K562 (cell line): Measurements from ENCODE around the gene PRPF6. TPM values are rescaled to one million over a fixed set of nuclear protein-coding genes. Genes with fewer than 3 reads are reported as not detected.
A peak's percentile ranks its signal among the peaks of the same experiment; 100 is the strongest.

ENCODE experiments used
- CHD1 ChIP-seq: fragments of 200-600 bp; sonication (generic); IDR thresholded peaks from one replicate; pipeline ENCODE4 v1.6.1; 2012; ENCODE audit warnings: mild to moderate bottlenecking, moderate library complexity, low read length, inconsistent platforms
- CREB3 ChIP-seq: fragments of 450-650 bp; conservative IDR thresholded peaks from 2 replicates; pipeline ENCODE4 v1.6.1; 2016; ENCODE audit warnings: missing genetic modification characterization, low read depth, mild to moderate bottlenecking, missing compliant biosample characterization, moderate library complexity
- FIP1L1 ChIP-seq: fragments of 200-400 bp; formaldehyde crosslinking; IDR thresholded peaks from 2 replicates; pipeline ENCODE4 v1.6.1; 2018; ENCODE audit warnings: mild to moderate bottlenecking, low read depth, low read length; ENCODE audit not compliant: poor library complexity, severe bottlenecking
- FOXK2 ChIP-seq, 2 experiments: fragments of 450-650 bp; IDR thresholded peaks in 1 of 2; conservative IDR thresholded peaks in 1 of 2; 2 replicates each; pipeline ENCODE4 v1.6.1; 2016; ENCODE audit warnings: low read depth in 2 of 2, mild to moderate bottlenecking in 1 of 2
- GABPB2 ChIP-seq: fragments of 250-450 bp; sonication (Bioruptor Pico); conservative IDR thresholded peaks from 2 replicates; pipeline ENCODE4 v1.5.1; 2021; ENCODE audit warnings: mild to moderate bottlenecking
- HNRNPK ChIP-seq: fragments of 200-400 bp; formaldehyde crosslinking; IDR thresholded peaks from one replicate; pipeline ENCODE4 v1.6.1; 2018; ENCODE audit warnings: mild to moderate bottlenecking, low read depth, low read length; ENCODE audit not compliant: poor library complexity, severe bottlenecking
- PHF20 ChIP-seq: fragments of 450-650 bp; IDR thresholded peaks from 2 replicates; pipeline ENCODE4 v1.6.1; 2018; ENCODE audit not compliant: partially characterized antibody
- ZNF395 ChIP-seq: fragments of 200-800 bp; sonication (Bioruptor generic); IDR thresholded peaks from 2 replicates; pipeline ENCODE4 v1.6.1; 2017; ENCODE audit warnings: missing genetic modification characterization, missing compliant biosample characterization
- ZNF407 ChIP-seq: fragments of 450-650 bp; IDR thresholded peaks from 2 replicates; pipeline ENCODE4 v1.6.1; 2016; ENCODE audit warnings: low read depth
- ZNF609 ChIP-seq: sonication (generic); formaldehyde crosslinking; IDR thresholded peaks from 2 replicates; pipeline ENCODE4 v1.8.1; 2023; ENCODE audit warnings: missing genetic modification reagents, mild to moderate bottlenecking, borderline replicate concordance
- polyA plus RNA-seq, 8 experiments: library from polyadenylated mRNA; depleted of rRNA in 4 of 8; stranded (reverse) in 5 of 8; unstranded in 3 of 8; fragments of >200 nt; fragmentation: Nextera tagmentation in 2 of 8; fragmentation: Illumina TruSeq in 1 of 8; extraction: Ambion mirVana in 2 of 8; extraction: Trizol in 1 of 8; gene quantifications; 2 replicates each; pipeline versions ENCODE4 v1.2.1 to v1.2.3, GENCODE V29; 2011 to 2014; ENCODE audit warnings: inconsistent platforms in 1 of 8, missing spikeins in 1 of 8
- total RNA-seq, 7 experiments: library from RNA; depleted of rRNA in 6 of 7; stranded (reverse); fragments of >200 nt in 6 of 7; fragmentation: Illumina TruSeq in 2 of 7; extraction: Trizol in 2 of 7; gene quantifications; 2 replicates each; pipeline versions ENCODE4 v1.2.1 to v1.2.3, GENCODE V29; 2011 to 2021; ENCODE audit warnings: low replicate concordance in 1 of 7

PRPF6 gene
- total and polyA plus RNA-seq, 9 of the 15 experiments (the other 6 are each of a cell fraction or from before 2014, with no cell fraction given): 4.2 to 83.2 (median 59.9) TPM

GRCh38 chr20:63939061-63939935 is 41.6 kb upstream of the PRPF6 start (continued):
- TF ChIP-seq ZNF407 (no peak), ZNF395 (CRISPR knock-in tag) (no peak), CHD1 (no peak), FOXK2 (conservative IDR thresholded peaks at IDR 0.05 in 1 of 2, IDR thresholded peaks at IDR 0.05 in 1 of 2; ENCODE audit: low read depth in 2 of 2) (no peak), HNRNPK (no peak), ZNF609 (CRISPR knock-in tag) (no peak), PHF20 (no peak), FIP1L1 (peak; percentile 39), GABPB2 (CRISPR knock-in tag) (no peak), CREB3 (tag) (no peak)
